GM19397 (cell line): ENCODE data around the gene GLCCI1.
A peak's percentile ranks its signal among the peaks of the same experiment; 100 is the strongest.

ENCODE experiments used
- ATAC-seq: cut with Tn5 transposase; IDR thresholded peaks from one replicate; pipeline ENCODE4 v1.9.1; 2021; ENCODE audit warnings: mild to moderate bottlenecking, moderate library complexity; ENCODE audit not compliant: unreplicated experiment

The GLCCI1 gene

GRCh38 chr7:8126601-8127167 is 158.1 kb downstream of the GLCCI1 start:
- ATAC-seq = no peak

GRCh38 chr7:8128449-8129317 is 160.1 kb downstream of the GLCCI1 start:
- ATAC-seq = no peak

- no peak for ATAC-seq
These were observed 160.7 kb downstream of the GLCCI1 start for GRCh38 chr7:8129318-8129659.

DNA sequence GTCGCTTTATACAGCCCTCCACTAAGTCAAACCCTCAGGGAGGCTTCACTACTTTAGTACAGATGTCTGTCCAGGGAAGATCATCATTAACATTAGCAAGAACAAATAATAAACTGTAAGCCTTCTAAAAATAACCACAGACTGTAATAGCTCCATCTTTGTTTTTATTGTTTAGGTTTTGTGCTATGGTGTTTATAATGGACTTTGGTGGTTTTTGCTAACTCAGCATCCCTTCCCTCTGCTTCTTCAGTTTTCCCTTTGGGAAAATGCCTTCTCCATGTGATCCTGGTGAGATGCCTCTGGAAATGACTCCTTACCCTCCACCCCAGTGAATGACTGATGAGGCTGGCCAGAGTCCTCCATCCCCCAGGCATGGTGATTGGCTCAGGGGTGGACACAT is 162.1 kb downstream of the GLCCI1 start:
- no peak for ATAC-seq

GRCh38 chr7:8131694-8132605 is 163.4 kb downstream of the GLCCI1 start:
- ATAC-seq = peak; percentile 52

GRCh38 chr7:8133188-8133848 is 164.7 kb downstream of the GLCCI1 start:
- ATAC-seq = no peak

GRCh38 chr7:8134089-8134733 is 165.6 kb downstream of the GLCCI1 start:
- peak; percentile 69 for ATAC-seq

- no peak for ATAC-seq
These were observed 166.8 kb downstream of the GLCCI1 start for GRCh38 chr7:8135417-8135816.

GRCh38 chr7:8136051-8136730 is 167.6 kb downstream of the GLCCI1 start:
- ATAC-seq = no peak
